A673 (cell line): ENCODE data around the gene SUSD4. TPM values are rescaled to one million over a fixed set of nuclear protein-coding genes. Genes with fewer than 3 reads are reported as not detected.

Experiments
- BruUV-seq: library from RNA; stranded (reverse); fragments of 400-500 nt; replicated peaks from 2 replicates; lab custom pipeline; 2021; lab: Mats Ljungman, UMichigan
- CTCF ChIA-PET: fragments of 300-600 bp; sonication (Branson Sonifier 250); formaldehyde crosslinking; loops from one replicate; lab custom pipeline; 2022; ENCODE audit warnings: antibody characterized with exemption; lab: Charles Lee
- POLR2A ChIA-PET: fragments of 300-600 bp; sonication (Branson Sonifier 250); formaldehyde crosslinking; loops from one replicate; lab custom pipeline; 2022; ENCODE audit warnings: antibody characterized with exemption; ENCODE audit not compliant: low non-redundant PET; lab: Charles Lee
- DNase-seq: peaks from one replicate; pipeline ENCODE4 v3.0.0-alpha.2; 2015; ENCODE audit warnings: low spot score
- H3K27ac ChIP-seq: fragments of 200-600 bp; sonication (generic); 2 replicates; pipeline ENCODE4 v1.5.1; 2016; ENCODE audit warnings: mixed run types, low read depth, mild to moderate bottlenecking, mixed read lengths, antibody characterized with exemption, low read length; ENCODE audit not compliant: poor library complexity, severe bottlenecking
- H3K27me3 ChIP-seq: fragments of 200-600 bp; sonication (generic); replicated peaks from 2 replicates; pipeline ENCODE4 v1.6.1; 2017; ENCODE audit warnings: mixed run types, low read depth, mild to moderate bottlenecking, mixed read lengths, antibody characterized with exemption, low read length; ENCODE audit not compliant: insufficient read depth, poor library complexity
- H3K36me3 ChIP-seq: fragments of 200-600 bp; sonication (generic); 2 replicates; pipeline ENCODE4 v1.6.1; 2016; ENCODE audit warnings: mixed run types, mild to moderate bottlenecking, mixed read lengths, antibody characterized with exemption, low read length; ENCODE audit not compliant: insufficient read depth, poor library complexity, severe bottlenecking
- H3K4me1 ChIP-seq: fragments of 200-600 bp; sonication (generic); 2 replicates; pipeline ENCODE4 v1.6.1; 2017; ENCODE audit warnings: mixed run types, mild to moderate bottlenecking, mixed read lengths, antibody characterized with exemption, low read length; ENCODE audit not compliant: insufficient read depth, poor library complexity, severe bottlenecking
- H3K4me3 ChIP-seq: fragments of 200-600 bp; sonication (generic); 2 replicates; pipeline ENCODE4 v1.5.1; 2016; ENCODE audit warnings: low read depth, mixed run types, mild to moderate bottlenecking, mixed read lengths, low read length; ENCODE audit not compliant: poor library complexity, severe bottlenecking
- H3K9me3 ChIP-seq: fragments of 200-600 bp; sonication (generic); 2 replicates; pipeline ENCODE4 v1.6.1; 2016; ENCODE audit warnings: mixed run types, low read depth, mild to moderate bottlenecking, mixed read lengths, antibody characterized with exemption, low read length; ENCODE audit not compliant: poor library complexity, severe bottlenecking
- EZH2 ChIP-seq: fragments of 200-600 bp; sonication (generic); IDR thresholded peaks from 2 replicates; pipeline ENCODE4 v1.6.1; 2017; ENCODE audit warnings: borderline replicate concordance, low read depth, mild to moderate bottlenecking, mixed read lengths, antibody characterized with exemption, low read length; ENCODE audit not compliant: poor library complexity, severe bottlenecking
- intact Hi-C: fragments of 100-400 bp; cut with micrococcal nuclease; formaldehyde crosslinking; loops from one replicate; pipeline ENCODE4 v1.10.0; 2022; ENCODE audit not compliant: unreplicated experiment
- total RNA-seq: library from RNA; stranded (reverse); gene quantifications from 2 replicates; pipeline ENCODE4 v1.2.3, GENCODE V29; 2021
- TF ChIP-seq, protein P1 (sequence below): fragments of 300-800, 200-600 bp; sonication (generic); conservative IDR thresholded peaks from 2 replicates; pipeline ENCODE4 v1.5.1; 2017; ENCODE audit warnings: low read depth, mild to moderate bottlenecking, antibody characterized with exemption, low read length, moderate library complexity, mixed read lengths

SUSD4 gene
- total RNA-seq, 1 experiment from 2014 or later, result not detected

- Histone ChIP-seq H3K9me3 (no peaks in the 10 kb centered on the region), H3K4me3 (no peak overlapping the region), H3K27me3 (no peaks in the 10 kb centered on the region), H3K36me3 (no peaks in the 10 kb centered on the region), H3K27ac (no peak overlapping the region), H3K4me1 (no peaks in the 10 kb centered on the region)
- intact Hi-C loops, result no loop called here
- POLR2A ChIA-PET, result no interaction called here
- CTCF ChIA-PET, result no interaction called here
- no peak for DNase-seq
- TF ChIP-seq, protein P1, sequence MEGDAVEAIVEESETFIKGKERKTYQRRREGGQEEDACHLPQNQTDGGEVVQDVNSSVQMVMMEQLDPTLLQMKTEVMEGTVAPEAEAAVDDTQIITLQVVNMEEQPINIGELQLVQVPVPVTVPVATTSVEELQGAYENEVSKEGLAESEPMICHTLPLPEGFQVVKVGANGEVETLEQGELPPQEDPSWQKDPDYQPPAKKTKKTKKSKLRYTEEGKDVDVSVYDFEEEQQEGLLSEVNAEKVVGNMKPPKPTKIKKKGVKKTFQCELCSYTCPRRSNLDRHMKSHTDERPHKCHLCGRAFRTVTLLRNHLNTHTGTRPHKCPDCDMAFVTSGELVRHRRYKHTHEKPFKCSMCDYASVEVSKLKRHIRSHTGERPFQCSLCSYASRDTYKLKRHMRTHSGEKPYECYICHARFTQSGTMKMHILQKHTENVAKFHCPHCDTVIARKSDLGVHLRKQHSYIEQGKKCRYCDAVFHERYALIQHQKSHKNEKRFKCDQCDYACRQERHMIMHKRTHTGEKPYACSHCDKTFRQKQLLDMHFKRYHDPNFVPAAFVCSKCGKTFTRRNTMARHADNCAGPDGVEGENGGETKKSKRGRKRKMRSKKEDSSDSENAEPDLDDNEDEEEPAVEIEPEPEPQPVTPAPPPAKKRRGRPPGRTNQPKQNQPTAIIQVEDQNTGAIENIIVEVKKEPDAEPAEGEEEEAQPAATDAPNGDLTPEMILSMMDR, result no peak
- TF ChIP-seq EZH2, result no peak
- BruUV-seq, result no TSS peak
These were observed 51.7 kb downstream of the SUSD4 start for GRCh38 chr1:223312273-223312672.

- Histone ChIP-seq H3K27ac (no peak overlapping the region), H3K9me3 (no peaks in the 10 kb centered on the region), H3K36me3 (no peaks in the 10 kb centered on the region), H3K4me3 (no peak overlapping the region), H3K27me3 (no peaks in the 10 kb centered on the region), H3K4me1 (no peaks in the 10 kb centered on the region)
- ChIA-PET POLR2A (no interaction called here), CTCF (no interaction called here)
- intact Hi-C loops, result no loop called here
- DNase-seq, result no peak
- TF ChIP-seq EZH2, result no peak
- TF ChIP-seq, protein P1, result no peak
- no TSS peak for BruUV-seq
These were observed 52.1 kb downstream of the SUSD4 start for GRCh38 chr1:223311826-223312225.

DNA sequence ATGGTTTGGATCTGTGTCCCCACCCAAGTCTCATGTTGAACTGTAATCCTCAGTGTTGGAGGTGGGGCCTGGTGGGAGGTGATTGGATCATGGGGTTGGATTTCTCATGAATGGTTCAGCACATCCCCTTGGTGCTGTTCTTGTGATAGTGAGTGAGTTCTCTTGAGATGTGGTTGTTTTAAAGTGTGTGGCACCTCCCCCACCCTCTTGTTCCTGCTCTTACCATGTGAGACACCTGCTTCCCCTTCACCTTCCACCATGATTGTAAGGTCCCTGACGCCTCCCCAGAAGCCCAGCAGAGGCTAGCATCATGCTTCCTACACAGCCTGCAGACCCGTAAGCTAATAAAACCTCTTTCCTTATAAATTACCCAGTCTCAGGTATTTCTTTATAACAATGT lies 55.8 kb downstream of the SUSD4 start:
- Histone ChIP-seq H3K27me3 (peaks cover 17% of the 10 kb centered on the region), H3K4me3 (no peak overlapping the region), H3K4me1 (no peaks in the 10 kb centered on the region), H3K9me3 (no peaks in the 10 kb centered on the region), H3K27ac (no peak overlapping the region), H3K36me3 (no peaks in the 10 kb centered on the region)
- ChIA-PET POLR2A (no interaction called here), CTCF (no interaction called here)
- no TSS peak for BruUV-seq
- TF ChIP-seq EZH2, result no peak
- TF ChIP-seq, protein P1, result no peak
- intact Hi-C loops, result no loop called here
- no peak for DNase-seq
